SU-DHL-6 (cell line): Measurements from ENCODE around the gene RFTN2.
"Not testable (repeated sequence)": the region's sequence is repeated elsewhere in the genome, so short reads cannot be mapped to it uniquely, and the experiment has no call there.

Experiments
- H2AFZ ChIP-seq: fragments of 200-600 bp; sonication (generic); 2 replicates; pipeline ENCODE4 v1.6.1; 2014; ENCODE audit warnings: low read depth, mild to moderate bottlenecking, moderate library complexity, mixed read lengths, antibody characterized with exemption, low read length; ENCODE audit not compliant: severe bottlenecking
- H3F3A ChIP-seq: fragments of 200-600 bp; shearing (Covaris generic); 2 replicates; pipeline ENCODE4 v1.6.0; 2016; ENCODE audit warnings: antibody characterized with exemption, mild to moderate bottlenecking; ENCODE audit not compliant: insufficient read depth
- H3K27ac ChIP-seq: fragments of 200-600 bp; sonication (generic); 2 replicates; pipeline ENCODE4 v1.5.1; 2016; ENCODE audit warnings: low read depth, mild to moderate bottlenecking, low read length, moderate library complexity, mixed read lengths
- H3K27me3 ChIP-seq: fragments of 200-600 bp; sonication (generic), shearing (Covaris generic); 2 replicates; pipeline ENCODE4 v1.6.0; 2014; ENCODE audit warnings: mild to moderate bottlenecking, low read length
- H3K36me3 ChIP-seq: fragments of 200-600 bp; sonication (generic); 2 replicates; pipeline ENCODE4 v1.6.1; 2014; ENCODE audit warnings: mild to moderate bottlenecking, low read length, mixed read lengths
- H3K4me2 ChIP-seq: fragments of 300-600, 200-600 bp; shearing (Covaris generic), sonication (generic); 2 replicates; pipeline ENCODE4 v1.6.0; 2014; ENCODE audit warnings: low read length, low read depth, mild to moderate bottlenecking; ENCODE audit not compliant: poor library complexity, severe bottlenecking
- H3K4me3 ChIP-seq: fragments of 200-600 bp; sonication (generic); 2 replicates; pipeline ENCODE4 v1.5.1; 2014; ENCODE audit warnings: antibody characterized with exemption, low read length, mild to moderate bottlenecking, mixed read lengths; ENCODE audit not compliant: insufficient read depth, poor library complexity, severe bottlenecking
- H3K79me2 ChIP-seq: fragments of 200-600 bp; sonication (generic); 2 replicates; pipeline ENCODE4 v1.6.1; 2014; ENCODE audit warnings: mild to moderate bottlenecking, low read length, moderate library complexity; ENCODE audit not compliant: insufficient read depth
- H3K9ac ChIP-seq: fragments of 200-600 bp; sonication (generic); 2 replicates; pipeline ENCODE4 v1.7.0; 2014; ENCODE audit warnings: mild to moderate bottlenecking, low read length
- H3K9me2 ChIP-seq: fragments of 200-600 bp; sonication (generic); replicated peaks from 2 replicates; pipeline ENCODE4 v1.6.1; 2014; ENCODE audit warnings: low read length; ENCODE audit not compliant: insufficient read depth
- H3K9me3 ChIP-seq: fragments of 200-600 bp; sonication (generic); 2 replicates; pipeline ENCODE4 v1.6.1; 2014; ENCODE audit warnings: low read length, mixed read lengths; ENCODE audit not compliant: insufficient read depth
- H4K20me1 ChIP-seq: fragments of 200-600 bp; sonication (generic); 2 replicates; pipeline ENCODE4 v1.6.1; 2014; ENCODE audit warnings: low read depth, mild to moderate bottlenecking, antibody characterized with exemption, low read length, moderate library complexity, mixed read lengths
- CTCF ChIP-seq: fragments of 200-600 bp; sonication (generic); IDR thresholded peaks from one replicate; pipeline ENCODE4 v1.5.1; 2017; ENCODE audit warnings: antibody characterized with exemption, mild to moderate bottlenecking, low read length, moderate library complexity; ENCODE audit not compliant: insufficient read depth, poor library complexity, severe bottlenecking
- EZH2phosphoT487 ChIP-seq: fragments of 200-600 bp; sonication (generic), shearing (Covaris generic); conservative IDR thresholded peaks from 2 replicates; pipeline ENCODE4 v1.6.1; 2018; ENCODE audit warnings: mild to moderate bottlenecking, antibody characterized with exemption, low read length, moderate library complexity, mixed read lengths

The RFTN2 gene

GRCh38 chr2:197558393-197558792 is 117.0 kb downstream of the RFTN2 start:
- Histone ChIP-seq H3K27ac (no peak overlapping the region), H3F3A (no peaks in the 10 kb centered on the region), H3K4me2 (no peak overlapping the region), H3K36me3 (peaks cover 3% of the 10 kb centered on the region; the same call in 1 of the 2 replicates), H3K9me2 (no peaks in the 10 kb centered on the region), H3K27me3 (no peaks in the 10 kb centered on the region), H3K4me3 (no peak overlapping the region), H2AFZ (no peak overlapping the region), H3K9ac (no peak overlapping the region), H3K79me2 (no peaks in the 10 kb centered on the region), H4K20me1 (no peaks in the 10 kb centered on the region), H3K9me3 (no peaks in the 10 kb centered on the region)
- no peak for TF ChIP-seq EZH2phosphoT487
- TF ChIP-seq CTCF: no peak

GRCh38 chr2:197556456-197556855 is 118.9 kb downstream of the RFTN2 start:
- Histone ChIP-seq H3K79me2 (no peaks in the 10 kb centered on the region), H3F3A (no peaks in the 10 kb centered on the region), H3K27ac (no peak overlapping the region), H3K36me3 (peaks cover 11% of the 10 kb centered on the region; the same call in 1 of the 2 replicates), H3K27me3 (no peaks in the 10 kb centered on the region), H3K9ac (no peak overlapping the region), H3K9me3 (no peaks in the 10 kb centered on the region), H2AFZ (no peak overlapping the region), H3K9me2 (no peaks in the 10 kb centered on the region), H4K20me1 (no peaks in the 10 kb centered on the region), H3K4me2 (no peak overlapping the region), H3K4me3 (no peak overlapping the region)
- TF ChIP-seq EZH2phosphoT487: no peak
- TF ChIP-seq CTCF: no peak

DNA sequence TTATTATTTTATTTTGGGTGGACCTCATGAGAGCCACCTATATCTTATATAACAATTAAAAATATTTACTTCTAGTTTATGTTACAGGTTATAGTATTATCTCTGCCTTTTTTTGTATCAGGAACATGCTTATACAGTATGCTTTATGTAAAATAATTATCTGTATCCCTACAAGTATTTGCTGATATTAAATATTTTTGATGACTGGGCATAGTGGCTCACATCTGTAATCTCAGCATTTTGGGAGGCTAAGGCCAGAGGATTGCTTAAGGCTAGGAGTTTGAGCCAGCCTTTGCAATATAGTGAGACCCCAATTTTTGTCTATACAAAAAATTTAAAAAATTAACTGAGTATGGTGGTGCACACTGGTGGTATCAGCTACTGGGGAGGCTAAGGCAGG is 119.9 kb downstream of the RFTN2 start:
- Histone ChIP-seq H3K79me2 (no peaks in the 10 kb centered on the region), H3F3A (no peaks in the 10 kb centered on the region), H3K4me3 (no peak overlapping the region), H3K36me3 (peaks cover 21% of the 10 kb centered on the region; the same call in 1 of the 2 replicates), H3K9me2 (no peaks in the 10 kb centered on the region), H3K27ac (no peak overlapping the region), H3K4me2 (no peak overlapping the region), H3K9me3 (no peaks in the 10 kb centered on the region), H3K9ac (no peak overlapping the region), H3K27me3 (no peaks in the 10 kb centered on the region), H2AFZ (no peak overlapping the region), H4K20me1 (no peaks in the 10 kb centered on the region)
- TF ChIP-seq CTCF (no peak), EZH2phosphoT487 (no peak)

DNA sequence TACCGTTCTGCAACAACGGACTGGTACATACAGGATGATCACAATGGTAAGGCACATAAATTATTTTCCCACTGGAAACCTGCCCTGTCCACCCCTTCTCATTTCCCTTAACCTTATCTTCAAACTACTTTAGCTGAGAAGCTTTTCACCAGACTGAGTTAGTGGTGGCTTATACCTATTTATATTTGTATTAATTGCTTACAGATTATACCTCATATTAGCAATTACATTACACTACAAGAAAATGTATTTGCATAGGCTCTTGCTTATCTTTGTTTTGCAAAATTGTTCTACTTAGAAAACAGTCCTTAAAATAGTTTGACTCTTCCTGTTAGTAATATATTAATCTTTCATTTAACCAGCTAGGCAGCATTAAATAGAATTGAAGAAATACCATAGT is 124.1 kb downstream of the RFTN2 start:
- not testable (repeated sequence) for H3K4me3 ChIP-seq, H3K9me3 ChIP-seq
- H3K36me3 ChIP-seq: peaks cover 31% of the 10 kb centered on the region; the same call in 1 of the 2 replicates

More for the DNA sequence above, 124.1 kb downstream of the RFTN2 start:
- H3K27ac ChIP-seq, H3K27me3 ChIP-seq, H3K9me2 ChIP-seq, H4K20me1 ChIP-seq, H3K79me2 ChIP-seq, H3K4me2 ChIP-seq, H3K9ac ChIP-seq, H3F3A ChIP-seq, H2AFZ ChIP-seq: not testable (repeated sequence)
